Upper lobe of right lung (tissue), 1 donor: ENCODE results near the gene MMUT. TPM values are rescaled to one million over a fixed set of nuclear protein-coding genes. Genes with fewer than 3 reads are reported as not detected.
A peak's percentile ranks its signal among the peaks of the same experiment; 100 is the strongest.

ENCODE experiments used
- ATAC-seq: fragments of 200-7000 bp; cut with Tn5 transposase; one replicate; pipeline ENCODE4 v1.9.1; 2020; ENCODE audit warnings: mild to moderate bottlenecking, moderate library complexity
- DNase-seq: peaks from one replicate; pipeline ENCODE4 v3.0.0-alpha.2; 2020
- H3K27ac ChIP-seq: fragments of 200-600 bp; one replicate; pipeline ENCODE4 v1.8.0; 2022
- H3K27me3 ChIP-seq: fragments of 200-600 bp; one replicate; pipeline ENCODE4 v1.8.0; 2022; ENCODE audit warnings: mild to moderate bottlenecking
- H3K36me3 ChIP-seq: fragments of 200-600 bp; one replicate; pipeline ENCODE4 v1.8.0; 2022
- H3K4me1 ChIP-seq: fragments of 200-600 bp; one replicate; pipeline ENCODE4 v1.8.0; 2022
- H3K4me3 ChIP-seq: fragments of 200-600 bp; one replicate; pipeline ENCODE4 v1.8.0; 2022; ENCODE audit warnings: mild to moderate bottlenecking
- H3K9me3 ChIP-seq: fragments of 200-600 bp; one replicate; pipeline ENCODE4 v1.8.0; 2022
- intact Hi-C: fragments of 100-400 bp; cut with DNase I; formaldehyde crosslinking; loops from one replicate; pipeline ENCODE4 v1.11.0; 2022
- total RNA-seq: library from RNA; stranded (reverse); fragmentation: NEBNext Ultra II Directional; extraction: Animal tissue kit (Norgen Biotek cat#: 25700); gene quantifications from one replicate; pipeline ENCODE4 v1.2.1, GENCODE V29; 2021
- TF ChIP-seq, protein P1 (sequence below): fragments of 200-600 bp; IDR thresholded peaks from one replicate; pipeline ENCODE4 v1.8.0; 2022; ENCODE audit warnings: antibody characterized with exemption
- donor health status: DM: no; HTN: yes; CAD: no; lungs with severe emphysema.

The MMUT gene
- total RNA-seq, 1 donor from 2014 or later: 23.3 TPM

DNA sequence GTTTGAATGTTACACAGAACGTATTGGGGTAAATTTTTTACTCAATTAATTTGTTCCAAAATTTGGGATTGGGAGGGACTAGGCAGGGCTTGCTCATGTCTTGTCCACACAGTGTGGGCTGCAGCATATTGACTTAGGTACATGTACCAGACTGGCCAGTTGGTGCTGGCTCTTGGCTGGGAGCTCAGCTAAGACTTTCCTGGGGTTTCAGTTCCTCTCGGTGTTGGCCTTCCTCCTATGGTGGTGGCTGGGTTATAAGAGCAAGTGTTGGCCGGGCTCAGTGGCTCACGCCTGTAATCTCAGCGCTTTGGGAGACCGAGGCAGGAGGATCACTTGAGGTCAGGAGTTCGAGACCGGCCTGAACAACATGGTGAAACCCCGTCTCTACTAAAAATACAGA is 5.0 kb upstream of the MMUT start:
- H3K4me1 ChIP-seq: peaks cover 5% of the 10 kb centered on the region
- ATAC-seq (no peak), DNase-seq (no peak)
- H3K9me3 ChIP-seq: no peaks in the 10 kb centered on the region
- H3K27ac ChIP-seq: no peak overlapping the region
- H3K4me3 ChIP-seq: no peak overlapping the region
- TF ChIP-seq, protein P1, sequence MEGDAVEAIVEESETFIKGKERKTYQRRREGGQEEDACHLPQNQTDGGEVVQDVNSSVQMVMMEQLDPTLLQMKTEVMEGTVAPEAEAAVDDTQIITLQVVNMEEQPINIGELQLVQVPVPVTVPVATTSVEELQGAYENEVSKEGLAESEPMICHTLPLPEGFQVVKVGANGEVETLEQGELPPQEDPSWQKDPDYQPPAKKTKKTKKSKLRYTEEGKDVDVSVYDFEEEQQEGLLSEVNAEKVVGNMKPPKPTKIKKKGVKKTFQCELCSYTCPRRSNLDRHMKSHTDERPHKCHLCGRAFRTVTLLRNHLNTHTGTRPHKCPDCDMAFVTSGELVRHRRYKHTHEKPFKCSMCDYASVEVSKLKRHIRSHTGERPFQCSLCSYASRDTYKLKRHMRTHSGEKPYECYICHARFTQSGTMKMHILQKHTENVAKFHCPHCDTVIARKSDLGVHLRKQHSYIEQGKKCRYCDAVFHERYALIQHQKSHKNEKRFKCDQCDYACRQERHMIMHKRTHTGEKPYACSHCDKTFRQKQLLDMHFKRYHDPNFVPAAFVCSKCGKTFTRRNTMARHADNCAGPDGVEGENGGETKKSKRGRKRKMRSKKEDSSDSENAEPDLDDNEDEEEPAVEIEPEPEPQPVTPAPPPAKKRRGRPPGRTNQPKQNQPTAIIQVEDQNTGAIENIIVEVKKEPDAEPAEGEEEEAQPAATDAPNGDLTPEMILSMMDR: no peak
- no peaks in the 10 kb centered on the region for H3K27me3 ChIP-seq
- intact Hi-C loops: no loop called here
- H3K36me3 ChIP-seq: peaks cover 18% of the 10 kb centered on the region

DNA sequence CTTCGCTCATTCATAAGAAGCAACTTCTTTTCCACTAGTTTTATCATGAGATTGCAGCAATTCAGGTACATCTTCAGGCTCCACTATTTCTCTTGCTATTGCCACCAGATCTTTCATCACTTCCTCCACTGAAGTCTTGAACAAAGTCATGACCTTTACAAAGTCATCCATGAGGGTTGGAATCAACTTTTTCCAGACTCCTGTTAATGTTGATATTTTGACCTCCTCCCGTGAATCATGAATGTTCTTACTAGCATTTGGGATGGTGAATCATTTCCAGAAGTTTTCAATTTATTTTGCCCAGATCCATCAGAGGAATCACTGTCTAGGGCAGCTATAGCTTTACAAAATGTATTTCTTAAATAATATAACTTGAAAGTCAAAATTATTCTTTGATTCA is 1.6 kb upstream of the MMUT start:
- Histone ChIP-seq H3K9me3 (no peaks in the 10 kb centered on the region), H3K27ac (no peak overlapping the region), H3K27me3 (no peaks in the 10 kb centered on the region), H3K36me3 (no peaks in the 10 kb centered on the region), H3K4me1 (peaks cover 19% of the 10 kb centered on the region), H3K4me3 (no peak overlapping the region)
- TF ChIP-seq, protein P1: no peak
- ATAC-seq (no peak), DNase-seq (no peak)
- intact Hi-C loops: no loop called here

DNA sequence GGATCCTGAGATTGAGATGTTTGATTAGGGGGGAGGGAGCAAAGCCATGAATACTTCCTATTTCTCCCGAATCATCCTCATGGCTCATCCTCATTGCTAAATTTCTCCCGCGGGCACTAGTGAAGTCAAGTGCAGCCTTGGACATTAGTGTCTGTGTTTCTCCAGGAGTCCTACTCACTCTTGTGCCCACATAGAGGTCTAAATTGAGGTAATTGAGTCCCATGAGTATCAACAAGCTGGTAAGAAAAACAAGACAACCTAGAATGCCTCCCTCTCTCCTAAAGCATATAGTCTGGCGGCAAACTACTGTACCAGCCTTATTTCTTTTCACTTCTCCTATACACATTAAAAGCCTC is 537 bp upstream of the MMUT start:
- no peak for ATAC-seq

DNA sequence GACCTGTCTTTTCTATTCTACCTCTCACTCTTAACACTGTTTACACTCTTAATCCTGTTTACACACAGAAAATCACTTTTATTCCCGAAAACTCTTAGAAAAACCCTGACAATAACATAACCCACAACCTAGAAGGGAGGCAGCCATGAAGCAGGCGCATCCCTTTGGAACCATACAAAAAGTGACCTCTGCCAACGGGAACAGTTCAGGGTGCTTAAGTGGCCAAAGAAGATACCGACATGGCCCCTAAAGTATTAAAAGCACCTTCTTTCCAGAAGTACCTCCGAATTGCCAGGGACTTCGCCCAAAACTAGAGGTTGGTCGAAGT is 490 bp downstream of the MMUT start:
- Histone ChIP-seq H3K4me3 (peak overlapping the region; percentile 88), H3K36me3 (peaks cover 17% of the 10 kb centered on the region), H3K4me1 (peaks cover 19% of the 10 kb centered on the region), H3K27ac (peak overlapping the region; percentile 93), H3K9me3 (no peaks in the 10 kb centered on the region), H3K27me3 (no peaks in the 10 kb centered on the region)
- TF ChIP-seq, protein P1: no peak
- DNase-seq (no peak), ATAC-seq (peak; percentile 4)
- intact Hi-C loops: no loop called here

More for the DNA sequence above, 537 bp upstream of the MMUT start:
- Histone ChIP-seq H3K27me3 (no peaks in the 10 kb centered on the region), H3K9me3 (no peaks in the 10 kb centered on the region), H3K4me3 (peak overlapping the region; percentile 88), H3K4me1 (peaks cover 19% of the 10 kb centered on the region), H3K27ac (peak overlapping the region; percentile 93), H3K36me3 (peaks cover 7% of the 10 kb centered on the region)
- intact Hi-C loops: no loop called here
- no peak for DNase-seq
- TF ChIP-seq, protein P1: no peak

DNA sequence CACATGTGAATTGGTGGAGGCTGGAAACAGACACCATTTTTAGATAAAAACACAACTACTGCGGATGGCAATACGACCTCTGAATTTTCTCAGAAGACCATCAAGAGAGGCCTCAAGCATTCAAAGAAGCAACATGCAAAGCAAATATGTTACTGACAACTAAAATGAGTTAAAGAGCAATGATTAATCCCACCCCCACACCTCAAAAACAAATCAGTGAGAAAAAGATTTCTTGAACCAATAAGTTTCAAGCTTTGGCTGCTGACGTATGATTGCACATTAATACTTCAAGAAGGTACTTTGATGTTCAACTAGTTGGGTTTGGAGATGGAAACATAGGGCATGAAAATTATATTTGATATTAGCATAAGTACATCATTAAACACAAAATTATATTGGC is 982 bp downstream of the MMUT start:
- DNase-seq (no peak), ATAC-seq (no peak)
- TF ChIP-seq, protein P1: no peak
- intact Hi-C loops: no loop called here
- Histone ChIP-seq H3K27me3 (no peaks in the 10 kb centered on the region), H3K36me3 (peaks cover 22% of the 10 kb centered on the region), H3K4me3 (peak overlapping the region; percentile 88), H3K9me3 (no peaks in the 10 kb centered on the region), H3K4me1 (peaks cover 19% of the 10 kb centered on the region), H3K27ac (peak overlapping the region; percentile 93)

DNA sequence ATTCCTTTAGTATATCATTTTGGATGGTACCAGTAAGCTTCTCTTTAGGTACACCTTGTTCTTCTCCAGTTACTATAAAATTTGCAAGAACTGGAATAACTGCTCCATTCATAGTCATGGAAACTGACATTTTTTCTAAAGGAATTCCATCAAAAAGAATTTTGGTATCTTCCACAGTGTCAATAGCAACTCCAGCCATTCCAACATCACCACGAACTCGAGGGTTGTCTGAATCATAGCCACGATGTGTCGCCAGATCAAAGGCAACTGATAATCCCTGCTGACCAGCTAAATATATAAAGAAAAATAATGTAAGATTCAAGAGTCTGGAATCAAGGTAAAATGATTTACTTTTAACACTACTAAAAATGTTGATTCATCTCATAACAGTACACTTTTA is 5.3 kb downstream of the MMUT start:
- Histone ChIP-seq H3K4me3 (no peak overlapping the region), H3K36me3 (peaks cover 64% of the 10 kb centered on the region), H3K27me3 (no peaks in the 10 kb centered on the region), H3K9me3 (no peaks in the 10 kb centered on the region), H3K27ac (no peak overlapping the region), H3K4me1 (peaks cover 14% of the 10 kb centered on the region)
- DNase-seq (no peak), ATAC-seq (no peak)
- intact Hi-C loops: no loop called here
- TF ChIP-seq, protein P1: no peak
